Measurements from ENCODE around the gene NUP188.
"Not testable (repeated sequence)": the region's sequence is repeated elsewhere in the genome, so short reads cannot be mapped to it uniquely, and the experiment has no call there.

Gene NUP188

GRCh38 chr9:128947277-128947526 is 297 bp upstream of the NUP188 start (continued):
- TF ChIP-seq, protein P1, sequence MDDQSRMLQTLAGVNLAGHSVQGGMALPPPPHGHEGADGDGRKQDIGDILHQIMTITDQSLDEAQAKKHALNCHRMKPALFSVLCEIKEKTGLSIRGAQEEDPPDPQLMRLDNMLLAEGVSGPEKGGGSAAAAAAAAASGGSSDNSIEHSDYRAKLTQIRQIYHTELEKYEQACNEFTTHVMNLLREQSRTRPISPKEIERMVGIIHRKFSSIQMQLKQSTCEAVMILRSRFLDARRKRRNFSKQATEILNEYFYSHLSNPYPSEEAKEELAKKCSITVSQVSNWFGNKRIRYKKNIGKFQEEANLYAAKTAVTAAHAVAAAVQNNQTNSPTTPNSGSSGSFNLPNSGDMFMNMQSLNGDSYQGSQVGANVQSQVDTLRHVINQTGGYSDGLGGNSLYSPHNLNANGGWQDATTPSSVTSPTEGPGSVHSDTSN (CRISPR knock-in tag; IDR thresholded peaks at IDR 0.05), result no peak
- no peak for TF ChIP-seq ZBTB17 (tag by site-specific recombination; IDR thresholded peaks at IDR 0.05)
- 0 out of 2 replicates have a peak, but pooled peaks have one; percentile 8 for TF ChIP-seq FEZF1 (tag by site-specific recombination; IDR thresholded peaks at IDR 0.05)
- 0 out of 2 replicates have a peak, but pooled peaks have one; percentile 8 for TF ChIP-seq ZBTB21 (tag by site-specific recombination; IDR thresholded peaks at IDR 0.05)
- TF ChIP-seq, protein P2, sequence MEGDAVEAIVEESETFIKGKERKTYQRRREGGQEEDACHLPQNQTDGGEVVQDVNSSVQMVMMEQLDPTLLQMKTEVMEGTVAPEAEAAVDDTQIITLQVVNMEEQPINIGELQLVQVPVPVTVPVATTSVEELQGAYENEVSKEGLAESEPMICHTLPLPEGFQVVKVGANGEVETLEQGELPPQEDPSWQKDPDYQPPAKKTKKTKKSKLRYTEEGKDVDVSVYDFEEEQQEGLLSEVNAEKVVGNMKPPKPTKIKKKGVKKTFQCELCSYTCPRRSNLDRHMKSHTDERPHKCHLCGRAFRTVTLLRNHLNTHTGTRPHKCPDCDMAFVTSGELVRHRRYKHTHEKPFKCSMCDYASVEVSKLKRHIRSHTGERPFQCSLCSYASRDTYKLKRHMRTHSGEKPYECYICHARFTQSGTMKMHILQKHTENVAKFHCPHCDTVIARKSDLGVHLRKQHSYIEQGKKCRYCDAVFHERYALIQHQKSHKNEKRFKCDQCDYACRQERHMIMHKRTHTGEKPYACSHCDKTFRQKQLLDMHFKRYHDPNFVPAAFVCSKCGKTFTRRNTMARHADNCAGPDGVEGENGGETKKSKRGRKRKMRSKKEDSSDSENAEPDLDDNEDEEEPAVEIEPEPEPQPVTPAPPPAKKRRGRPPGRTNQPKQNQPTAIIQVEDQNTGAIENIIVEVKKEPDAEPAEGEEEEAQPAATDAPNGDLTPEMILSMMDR (tag by site-specific recombination; IDR thresholded peaks at IDR 0.05), result 0 out of 2 replicates have a peak, but pooled peaks have one; percentile 7

- H3K4me3 ChIP-seq (ENCODE audit: low read depth, low read length); CTCF ChIA-PET; H3K27ac ChIP-seq (ENCODE audit: extremely low read depth, low read depth, low read length); H3K4me1 ChIP-seq (ENCODE audit: control insufficient read depth, insufficient read depth, low read length); H3K9me3 ChIP-seq (ENCODE audit: control insufficient read depth, insufficient read depth, low read depth, low read length): not testable (repeated sequence)
- peaks cover 60 to 62% of the 10 kb centered on the region in 2 experiments for H3K36me3 ChIP-seq (ENCODE audit: control insufficient read depth in 2 of 2, insufficient read depth in 1 of 2, low read length in 2 of 2)
- POLR2A ChIA-PET, result interaction anchor here (0.6 to 0.7 kb wide), 3 partner anchors 13 to 194 kb away, joined by 3 to 5 read pairs (median 3); no protein-coding TSS in a partner anchor
Observed at GRCh38 chr9:128961403-128961802, 13.9 kb downstream of the NUP188 start.

GRCh38 chr9:128969491-128969890 is 22.0 kb downstream of the NUP188 start:
- Histone ChIP-seq H3K9me3 (ENCODE audit: control insufficient read depth, insufficient read depth, low read depth, low read length) (no peaks in the 10 kb centered on the region), H3K36me3 (ENCODE audit: control insufficient read depth in 2 of 2, insufficient read depth in 1 of 2, low read length in 2 of 2) (peaks cover 43 to 76% of the 10 kb centered on the region in 2 experiments; a peak in 2 of 3 replicates), H3K4me1 (ENCODE audit: control insufficient read depth, insufficient read depth, low read length) (no peaks in the 10 kb centered on the region), H3K27ac (ENCODE audit: extremely low read depth, low read depth, low read length) (no peak overlapping the region), H3K4me3 (ENCODE audit: low read depth, low read length) (no peak overlapping the region)
- no peak for TF ChIP-seq HOXA7 (CRISPR knock-in tag; IDR thresholded peaks at IDR 0.05; ENCODE audit: borderline replicate concordance)
- TF ChIP-seq OVOL3 (tag by site-specific recombination; IDR thresholded peaks at IDR 0.05), result no peak
- TF ChIP-seq PATZ1 (tag by site-specific recombination; IDR thresholded peaks at IDR 0.05), result no peak
- no peak for TF ChIP-seq ZNF146 (tag by site-specific recombination; IDR thresholded peaks at IDR 0.05)
- TF ChIP-seq ZNF561 (tag by site-specific recombination; IDR thresholded peaks at IDR 0.05; ENCODE audit: borderline replicate concordance), result no peak
- TF ChIP-seq, protein P3, sequence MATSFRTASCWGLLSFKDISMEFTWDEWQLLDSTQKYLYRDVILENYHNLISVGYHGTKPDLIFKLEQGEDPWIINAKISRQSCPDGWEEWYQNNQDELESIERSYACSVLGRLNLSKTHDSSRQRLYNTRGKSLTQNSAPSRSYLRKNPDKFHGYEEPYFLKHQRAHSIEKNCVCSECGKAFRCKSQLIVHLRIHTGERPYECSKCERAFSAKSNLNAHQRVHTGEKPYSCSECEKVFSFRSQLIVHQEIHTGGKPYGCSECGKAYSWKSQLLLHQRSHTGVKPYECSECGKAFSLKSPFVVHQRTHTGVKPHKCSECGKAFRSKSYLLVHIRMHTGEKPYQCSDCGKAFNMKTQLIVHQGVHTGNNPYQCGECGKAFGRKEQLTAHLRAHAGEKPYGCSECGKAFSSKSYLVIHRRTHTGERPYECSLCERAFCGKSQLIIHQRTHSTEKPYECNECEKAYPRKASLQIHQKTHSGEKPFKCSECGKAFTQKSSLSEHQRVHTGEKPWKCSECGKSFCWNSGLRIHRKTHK (tag by site-specific recombination; IDR thresholded peaks at IDR 0.05), result no peak
- no peak for TF ChIP-seq ZNF837 (tag by site-specific recombination; IDR thresholded peaks at IDR 0.05)
- TF ChIP-seq ZNF670 (tag by site-specific recombination; IDR thresholded peaks at IDR 0.05; ENCODE audit: low read depth), result no peak
- TF ChIP-seq ZNF324 (tag by site-specific recombination; IDR thresholded peaks at IDR 0.05), result no peak
- TF ChIP-seq GLIS2 (tag by site-specific recombination; IDR thresholded peaks at IDR 0.05), result no peak
- ChIA-PET CTCF (interaction anchor here (0.6 to 0.7 kb wide), 3 partner anchors 23 to 40 kb away, joined by 3 read pairs; no protein-coding TSS in a partner anchor), POLR2A (no interaction called here)

Data from HEK293 (cell line).